ENCODE results near the gene ADAMTS2.
"Not testable (repeated sequence)": the region's sequence is repeated elsewhere in the genome, so short reads cannot be mapped to it uniquely, and the experiment has no call there.

The ADAMTS2 gene

DNA sequence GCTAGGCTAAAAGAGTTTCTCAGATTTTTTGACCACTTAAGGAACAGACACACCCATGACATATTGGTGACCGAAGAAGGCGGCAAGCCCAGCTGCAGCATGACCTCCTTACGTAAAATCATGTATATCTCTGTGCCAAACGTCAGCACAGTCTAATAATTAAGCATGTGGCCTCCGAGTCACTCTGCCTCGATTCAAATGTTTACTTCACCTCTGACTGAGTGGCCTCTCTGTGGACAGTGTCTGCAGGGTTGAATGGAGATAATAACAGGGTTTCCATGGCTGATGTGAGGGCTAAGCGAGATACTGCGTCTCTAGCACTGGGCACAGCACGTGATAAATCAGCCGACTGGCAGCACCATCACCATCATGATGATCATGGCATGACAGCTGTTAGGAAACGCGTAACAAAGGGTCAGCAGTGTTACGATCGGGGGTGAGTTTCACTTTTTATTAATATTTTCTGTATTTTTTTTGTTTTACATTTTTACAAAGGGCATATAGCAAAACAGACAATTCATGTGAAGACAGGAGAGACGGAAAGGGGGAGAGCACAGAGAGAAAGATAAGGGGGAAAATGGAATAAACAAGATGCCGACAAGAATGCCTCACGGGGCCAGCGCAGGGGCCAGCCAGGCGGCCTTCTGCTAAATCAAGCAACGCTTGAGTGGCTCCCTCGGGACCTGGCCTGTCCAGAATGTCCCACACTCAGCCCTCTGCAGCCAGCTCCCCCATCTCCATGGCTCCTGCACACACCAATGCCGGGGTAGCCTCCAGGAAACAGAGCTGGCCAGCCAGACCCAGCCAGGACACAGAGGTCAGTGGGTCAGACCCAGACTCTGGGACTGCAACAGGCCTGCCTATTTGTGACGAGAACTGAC is 60.3 kb downstream of the ADAMTS2 start:
- Histone ChIP-seq H3K4me1 (no peaks in the 10 kb centered on the region), H3K36me3 (ENCODE audit: control insufficient read depth, insufficient read depth, low read length) (no peaks in the 10 kb centered on the region), H3K27me3 (ENCODE audit: control insufficient read depth, insufficient read depth, low read length) (no peaks in the 10 kb centered on the region), H3K79me2 (no peaks in the 10 kb centered on the region), H3K27ac (peak overlapping the region; percentile 49), H2AFZ (peak overlapping the region; percentile 58), H3K9ac (no peak overlapping the region), H3K4me3 (ENCODE audit: low read depth, low read length) (no peak overlapping the region), H3K4me2 (ENCODE audit: low read length) (no peak overlapping the region), H3K9me3 (ENCODE audit: control insufficient read depth, low read length) (no peaks in the 10 kb centered on the region)
- TF ChIP-seq, protein P1, sequence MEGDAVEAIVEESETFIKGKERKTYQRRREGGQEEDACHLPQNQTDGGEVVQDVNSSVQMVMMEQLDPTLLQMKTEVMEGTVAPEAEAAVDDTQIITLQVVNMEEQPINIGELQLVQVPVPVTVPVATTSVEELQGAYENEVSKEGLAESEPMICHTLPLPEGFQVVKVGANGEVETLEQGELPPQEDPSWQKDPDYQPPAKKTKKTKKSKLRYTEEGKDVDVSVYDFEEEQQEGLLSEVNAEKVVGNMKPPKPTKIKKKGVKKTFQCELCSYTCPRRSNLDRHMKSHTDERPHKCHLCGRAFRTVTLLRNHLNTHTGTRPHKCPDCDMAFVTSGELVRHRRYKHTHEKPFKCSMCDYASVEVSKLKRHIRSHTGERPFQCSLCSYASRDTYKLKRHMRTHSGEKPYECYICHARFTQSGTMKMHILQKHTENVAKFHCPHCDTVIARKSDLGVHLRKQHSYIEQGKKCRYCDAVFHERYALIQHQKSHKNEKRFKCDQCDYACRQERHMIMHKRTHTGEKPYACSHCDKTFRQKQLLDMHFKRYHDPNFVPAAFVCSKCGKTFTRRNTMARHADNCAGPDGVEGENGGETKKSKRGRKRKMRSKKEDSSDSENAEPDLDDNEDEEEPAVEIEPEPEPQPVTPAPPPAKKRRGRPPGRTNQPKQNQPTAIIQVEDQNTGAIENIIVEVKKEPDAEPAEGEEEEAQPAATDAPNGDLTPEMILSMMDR (IDR thresholded peaks at IDR 0.05): no peak

DNA sequence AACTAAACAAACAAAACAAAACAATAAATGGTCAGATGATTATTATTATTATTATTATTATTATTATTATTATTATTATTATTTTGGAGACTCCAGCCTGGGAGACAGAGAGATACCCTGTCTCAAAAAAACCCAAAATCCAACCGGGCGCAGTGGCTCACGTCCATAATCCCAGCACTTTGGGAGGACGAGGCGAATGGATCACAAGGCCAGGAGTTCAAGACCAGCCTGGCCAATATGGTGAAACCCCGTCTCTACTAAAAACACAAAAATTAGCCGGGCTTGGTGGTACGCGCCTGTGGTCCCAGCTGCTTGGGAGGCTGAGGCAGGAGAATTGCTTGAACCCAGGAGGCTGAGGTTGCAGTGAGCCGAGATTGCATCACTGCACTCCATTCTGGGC is 61.4 kb downstream of the ADAMTS2 start:
- H2AFZ ChIP-seq; H3K4me3 ChIP-seq (ENCODE audit: low read depth, low read length); H3K9me3 ChIP-seq (ENCODE audit: control insufficient read depth, low read length); H3K27me3 ChIP-seq (ENCODE audit: control insufficient read depth, insufficient read depth, low read length); H3K4me2 ChIP-seq (ENCODE audit: low read length); H3K9ac ChIP-seq; H3K79me2 ChIP-seq; H3K4me1 ChIP-seq; H3K36me3 ChIP-seq (ENCODE audit: control insufficient read depth, insufficient read depth, low read length); H3K27ac ChIP-seq: not testable (repeated sequence)

DNA sequence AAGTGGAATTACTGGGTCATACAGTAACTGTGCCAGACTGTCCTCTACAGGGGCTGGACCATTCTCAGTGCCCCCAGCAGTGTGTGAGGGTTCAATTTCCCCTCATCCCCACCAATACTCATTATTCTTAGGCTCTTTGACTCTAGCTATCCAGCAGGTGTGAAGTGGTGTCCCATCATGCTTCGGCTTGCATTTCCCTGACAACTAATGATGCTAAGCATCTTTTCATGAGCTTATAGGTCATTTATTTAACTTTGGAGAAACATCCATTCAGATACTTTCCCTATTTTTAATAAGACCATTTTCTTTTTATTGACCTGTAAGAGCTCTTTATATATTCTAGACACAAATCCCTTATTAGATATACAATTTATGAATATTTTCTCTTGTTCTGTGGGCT is 63.6 kb downstream of the ADAMTS2 start:
- Histone ChIP-seq H3K4me2 (ENCODE audit: low read length) (no peak overlapping the region), H3K9ac (no peak overlapping the region), H3K9me3 (ENCODE audit: control insufficient read depth, low read length) (no peaks in the 10 kb centered on the region), H3K79me2 (no peaks in the 10 kb centered on the region), H3K4me1 (no peaks in the 10 kb centered on the region), H3K36me3 (ENCODE audit: control insufficient read depth, insufficient read depth, low read length) (no peaks in the 10 kb centered on the region), H3K27ac (no peak overlapping the region), H2AFZ (no peak overlapping the region), H3K27me3 (ENCODE audit: control insufficient read depth, insufficient read depth, low read length) (no peaks in the 10 kb centered on the region), H3K4me3 (ENCODE audit: low read depth, low read length) (no peak overlapping the region)
- TF ChIP-seq, protein P1 (IDR thresholded peaks at IDR 0.05): no peak

- Histone ChIP-seq H2AFZ (no peak overlapping the region), H3K9me3 (ENCODE audit: control insufficient read depth, low read length) (no peaks in the 10 kb centered on the region), H3K27me3 (ENCODE audit: control insufficient read depth, insufficient read depth, low read length) (no peaks in the 10 kb centered on the region), H3K27ac (no peak overlapping the region), H3K4me1 (no peaks in the 10 kb centered on the region), H3K36me3 (ENCODE audit: control insufficient read depth, insufficient read depth, low read length) (no peaks in the 10 kb centered on the region), H3K79me2 (no peaks in the 10 kb centered on the region), H3K4me2 (ENCODE audit: low read length) (no peak overlapping the region), H3K4me3 (ENCODE audit: low read depth, low read length) (no peak overlapping the region), H3K9ac (no peak overlapping the region)
- TF ChIP-seq, protein P1 (IDR thresholded peaks at IDR 0.05): no peak
Observed at GRCh38 chr5:179280095-179280490, 65.2 kb downstream of the ADAMTS2 start.

DNA sequence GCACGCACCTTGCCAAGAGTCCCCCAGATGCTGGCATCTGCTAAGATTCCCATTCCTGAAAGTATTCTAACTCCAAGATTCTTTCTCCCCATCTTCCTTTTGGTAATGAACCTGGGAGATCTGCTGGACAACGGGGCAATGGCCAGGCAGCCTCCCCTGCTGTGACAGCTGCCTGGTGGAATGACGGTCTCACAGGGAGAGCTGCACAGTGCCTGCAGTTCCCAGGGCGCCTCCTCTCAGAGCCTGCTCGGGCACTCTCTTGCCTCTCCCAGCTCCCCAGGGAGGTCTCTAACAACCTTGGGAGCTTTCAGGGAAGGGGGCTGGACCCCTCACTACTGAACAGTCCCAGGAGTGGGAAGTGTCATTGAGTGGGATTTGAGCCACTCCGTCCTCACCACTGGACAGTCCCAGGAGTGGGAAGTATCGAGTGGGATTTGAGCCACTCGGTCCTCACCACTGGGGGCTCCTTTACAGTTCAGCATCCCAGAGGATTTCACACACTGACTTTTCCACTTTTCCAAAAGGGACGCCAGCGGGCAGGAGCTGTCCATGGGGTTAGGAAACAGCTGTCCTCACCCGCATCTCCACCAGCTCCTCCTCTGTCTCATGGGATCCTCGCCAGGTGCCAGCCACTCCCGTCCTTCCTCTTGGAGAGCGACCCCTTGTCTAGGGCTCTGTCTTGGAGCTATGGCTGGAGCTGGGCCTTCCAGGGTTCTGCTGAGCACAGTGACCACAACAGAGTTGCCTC is 65.7 kb downstream of the ADAMTS2 start:
- TF ChIP-seq, protein P1 (IDR thresholded peaks at IDR 0.05): no peak

More for the DNA sequence above, 65.7 kb downstream of the ADAMTS2 start:
- Histone ChIP-seq H3K36me3 (ENCODE audit: control insufficient read depth, insufficient read depth, low read length) (no peaks in the 10 kb centered on the region), H3K27ac (no peak overlapping the region), H3K9me3 (ENCODE audit: control insufficient read depth, low read length) (no peaks in the 10 kb centered on the region), H3K27me3 (ENCODE audit: control insufficient read depth, insufficient read depth, low read length) (no peaks in the 10 kb centered on the region), H3K4me1 (no peaks in the 10 kb centered on the region), H3K9ac (no peak overlapping the region), H3K4me3 (ENCODE audit: low read depth, low read length) (no peak overlapping the region), H3K4me2 (ENCODE audit: low read length) (no peak overlapping the region), H3K79me2 (no peaks in the 10 kb centered on the region), H2AFZ (no peak overlapping the region)
